Smooth muscle cell (in vitro differentiated cells): Measurements from ENCODE around the gene BTG4. TPM values are rescaled to one million over a fixed set of nuclear protein-coding genes. Genes with fewer than 3 reads are reported as not detected.

Source experiments
- DNase-seq: peaks from one replicate; lab custom pipeline; 2025; ENCODE audit not compliant: unreplicated experiment; lab: John Stamatoyannopoulos, UW
- H2AFZ ChIP-seq: fragments of 200-600 bp; sonication (generic); 2 replicates; pipeline ENCODE4 v1.6.0; 2016; ENCODE audit warnings: antibody characterized with exemption, low read depth, mild to moderate bottlenecking
- H3F3A ChIP-seq: fragments of 200-600 bp; sonication (generic); 2 replicates; pipeline ENCODE4 v1.6.0; 2017; ENCODE audit warnings: antibody characterized with exemption, low read depth
- H3K27ac ChIP-seq: fragments of 200-600 bp; sonication (generic); 2 replicates; pipeline ENCODE4 v1.5.1; 2016; ENCODE audit warnings: low read depth, mild to moderate bottlenecking
- H3K27me3 ChIP-seq: fragments of 200-600 bp; sonication (generic); 2 replicates; pipeline ENCODE4 v1.6.1; 2016; ENCODE audit warnings: low read depth, mild to moderate bottlenecking
- H3K36me3 ChIP-seq: fragments of 200-600 bp; sonication (generic); 2 replicates; pipeline ENCODE4 v1.5.1; 2016; ENCODE audit warnings: low read depth
- H3K4me1 ChIP-seq: fragments of 200-600 bp; sonication (generic); 2 replicates; pipeline ENCODE4 v1.5.1; 2016; ENCODE audit warnings: low read depth
- H3K4me2 ChIP-seq: fragments of 200-600 bp; sonication (generic); 2 replicates; pipeline ENCODE4 v1.6.0; 2016; ENCODE audit warnings: mild to moderate bottlenecking
- H3K4me3 ChIP-seq: fragments of 200-600 bp; sonication (generic); 2 replicates; pipeline ENCODE4 v1.5.1; 2016; ENCODE audit warnings: mild to moderate bottlenecking
- H3K79me2 ChIP-seq: fragments of 200-600 bp; sonication (generic); 2 replicates; pipeline ENCODE4 v1.6.0; 2016; ENCODE audit warnings: low read depth, mild to moderate bottlenecking
- H3K9ac ChIP-seq: fragments of 200-600 bp; sonication (generic); 2 replicates; pipeline ENCODE4 v1.6.0; 2016; ENCODE audit warnings: low read depth
- H3K9me3 ChIP-seq: fragments of 200-600 bp; sonication (generic); replicated peaks from 2 replicates; pipeline ENCODE4 v1.5.1; 2016; ENCODE audit warnings: low read depth
- H4K20me1 ChIP-seq: fragments of 200-600 bp; sonication (generic); 2 replicates; pipeline ENCODE4 v1.6.0; 2016; ENCODE audit warnings: low read depth
- WGBS: methylation state at CpG from one replicate; pipeline ENCODE4 v1.1.7; 2016; ENCODE audit warnings: low lambda C conversion rate; 5-methylcytosine and 5-hydroxymethylcytosine counted together
- polyA plus RNA-seq: library from polyadenylated mRNA; unstranded; fragments of >200 nt; fragmentation: Nextera tagmentation; extraction: Ambion mirVana; gene quantifications from 2 replicates; pipeline ENCODE4 v1.2.1, GENCODE V29; 2016
- total RNA-seq: library from RNA; depleted of rRNA; stranded (reverse); fragments of >200 nt; gene quantifications from 2 replicates; pipeline ENCODE4 v1.2.3, GENCODE V29; 2014
- TF ChIP-seq, protein P1 (sequence below): fragments of 200-600 bp; sonication (generic); IDR thresholded peaks from 2 replicates; pipeline ENCODE4 v1.5.1; 2017; ENCODE audit warnings: borderline replicate concordance, mild to moderate bottlenecking, antibody characterized with exemption; ENCODE audit not compliant: insufficient read depth, poor library complexity, severe bottlenecking

The BTG4 gene
- total and polyA plus RNA-seq, 2 experiments from 2014 or later, result 0.21 TPM; not detected in 1

DNA sequence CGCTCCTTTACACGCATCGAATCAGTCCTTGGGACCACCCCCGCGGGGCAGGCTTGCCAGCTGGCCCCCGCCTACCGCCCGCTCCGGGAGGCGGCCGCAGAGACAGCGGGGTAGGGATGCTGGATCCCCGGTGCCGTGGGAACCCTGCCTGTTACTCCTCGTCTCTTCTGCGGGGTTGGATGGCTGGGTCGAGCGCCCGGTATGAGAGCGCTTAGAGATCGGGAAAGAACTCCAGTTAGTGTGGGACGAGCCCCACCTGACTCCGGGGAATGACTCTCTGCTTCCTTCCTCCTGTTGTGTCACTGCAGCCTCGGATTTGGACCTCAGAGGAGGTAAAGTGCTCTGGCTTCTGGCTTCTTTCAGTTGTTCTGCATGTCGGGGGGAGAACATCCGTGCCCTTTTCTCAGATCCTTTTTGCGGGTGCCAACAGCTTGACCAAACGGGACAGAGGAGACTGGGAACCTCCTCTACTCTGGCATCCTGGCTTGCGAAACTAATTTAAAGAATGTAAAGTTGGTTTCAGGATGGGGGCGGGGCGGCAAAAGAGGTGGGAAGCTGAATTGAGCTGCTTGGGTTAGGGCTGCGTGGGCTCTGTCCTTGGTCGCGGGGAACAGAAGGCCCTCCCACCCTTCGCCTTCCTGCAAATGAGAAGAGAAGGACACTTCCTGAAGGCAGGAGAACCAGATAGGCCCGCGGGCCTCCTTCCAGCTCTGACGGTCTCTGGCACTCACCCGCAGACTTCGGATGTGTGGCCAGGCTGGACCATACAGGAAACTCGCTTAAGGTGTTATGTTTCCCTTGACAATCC, 29.3 kb upstream of the BTG4 start:
- Histone ChIP-seq H3F3A (no peaks in the 10 kb centered on the region), H3K27ac (peak overlapping the region; percentile 66), H2AFZ (peak overlapping the region; percentile 94), H3K4me2 (peak overlapping the region; percentile 93), H3K4me1 (peaks cover 18% of the 10 kb centered on the region), H3K79me2 (no peaks in the 10 kb centered on the region), H3K36me3 (peaks cover 7% of the 10 kb centered on the region), H3K4me3 (peak overlapping the region; percentile 65), H3K27me3 (no peaks in the 10 kb centered on the region), H4K20me1 (peaks cover 22% of the 10 kb centered on the region), H3K9ac (peak overlapping the region; percentile 63), H3K9me3 (no peaks in the 10 kb centered on the region)
- WGBS, result 3% methylated on average over 41 of the region's 41 CpGs
- peak; percentile 40 for DNase-seq
- TF ChIP-seq, protein P1, sequence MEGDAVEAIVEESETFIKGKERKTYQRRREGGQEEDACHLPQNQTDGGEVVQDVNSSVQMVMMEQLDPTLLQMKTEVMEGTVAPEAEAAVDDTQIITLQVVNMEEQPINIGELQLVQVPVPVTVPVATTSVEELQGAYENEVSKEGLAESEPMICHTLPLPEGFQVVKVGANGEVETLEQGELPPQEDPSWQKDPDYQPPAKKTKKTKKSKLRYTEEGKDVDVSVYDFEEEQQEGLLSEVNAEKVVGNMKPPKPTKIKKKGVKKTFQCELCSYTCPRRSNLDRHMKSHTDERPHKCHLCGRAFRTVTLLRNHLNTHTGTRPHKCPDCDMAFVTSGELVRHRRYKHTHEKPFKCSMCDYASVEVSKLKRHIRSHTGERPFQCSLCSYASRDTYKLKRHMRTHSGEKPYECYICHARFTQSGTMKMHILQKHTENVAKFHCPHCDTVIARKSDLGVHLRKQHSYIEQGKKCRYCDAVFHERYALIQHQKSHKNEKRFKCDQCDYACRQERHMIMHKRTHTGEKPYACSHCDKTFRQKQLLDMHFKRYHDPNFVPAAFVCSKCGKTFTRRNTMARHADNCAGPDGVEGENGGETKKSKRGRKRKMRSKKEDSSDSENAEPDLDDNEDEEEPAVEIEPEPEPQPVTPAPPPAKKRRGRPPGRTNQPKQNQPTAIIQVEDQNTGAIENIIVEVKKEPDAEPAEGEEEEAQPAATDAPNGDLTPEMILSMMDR, result no peak

DNA sequence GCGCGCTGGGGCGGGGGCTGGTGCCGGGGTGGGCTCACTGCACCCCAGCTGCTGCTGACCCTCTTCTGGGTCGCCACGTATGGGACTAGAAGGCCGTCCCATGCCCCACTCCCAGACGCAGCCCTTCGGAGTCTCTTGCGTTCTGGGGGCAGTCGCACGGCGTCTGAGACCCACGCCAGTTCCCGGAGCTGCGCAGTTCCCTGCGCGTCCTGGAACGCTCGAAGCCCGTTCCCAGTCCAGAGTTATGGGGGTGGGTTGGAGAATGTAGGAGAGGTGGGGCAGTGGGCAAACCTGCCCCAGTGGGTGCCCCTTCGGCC, 28.7 kb upstream of the BTG4 start:
- DNase-seq, result no peak
- WGBS, result 1% methylated on average over 21 of the region's 22 CpGs
- TF ChIP-seq, protein P1, result no peak

DNA sequence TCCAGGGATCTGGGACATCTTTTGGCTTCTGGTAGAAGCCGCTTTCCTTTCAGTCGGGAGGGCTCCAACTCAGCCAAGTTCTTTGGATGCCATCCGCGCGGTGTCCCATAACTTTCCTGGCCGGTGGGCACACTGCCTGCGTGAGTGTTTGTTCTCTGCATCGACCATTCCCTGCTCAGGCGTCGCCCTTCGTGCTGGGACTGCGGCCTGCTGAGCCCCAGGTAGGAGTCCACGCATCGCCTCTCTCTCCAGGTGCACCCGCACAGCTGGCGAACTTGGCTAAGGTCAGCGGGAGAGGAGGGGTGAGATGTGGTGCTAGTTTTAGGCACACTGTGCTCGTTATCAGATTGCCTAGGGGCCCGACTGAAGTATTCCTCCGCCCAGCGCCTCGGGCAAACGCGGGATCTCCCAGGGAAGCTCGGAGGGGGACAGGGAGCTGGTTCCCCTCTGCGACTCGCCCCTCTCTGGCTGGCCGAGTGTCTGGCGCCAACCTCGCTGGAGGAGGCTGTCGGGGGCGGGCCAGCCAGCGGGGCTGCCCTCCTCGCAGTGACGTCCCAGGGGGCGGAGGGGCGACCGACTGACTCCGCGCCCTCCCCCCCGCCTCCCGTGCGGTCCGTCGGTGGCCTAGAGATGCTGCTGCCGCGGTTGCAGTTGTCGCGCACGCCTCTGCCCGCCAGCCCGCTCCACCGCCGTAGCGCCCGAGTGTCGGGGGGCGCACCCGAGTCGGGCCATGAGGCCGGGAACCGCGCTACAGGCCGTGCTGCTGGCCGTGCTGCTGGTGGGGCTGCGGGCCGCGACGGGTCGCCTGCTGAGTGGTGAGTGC, 28.1 kb upstream of the BTG4 start, which contains the start of gene LAYN:
TSS of gene LAYN (plus strand) at position 607 of the 823 bp plus-strand sequence. CDS start at position 731, 124 bp downstream.
- Histone ChIP-seq H3K9ac (peak within 1 kb of the TSS; percentile 63), H3K4me2 (peak within 1 kb of the TSS; percentile 93), H3K9me3 (no peaks in the 10 kb centered on the region), H3K4me1 (peaks cover 18% of the 10 kb centered on the region), H4K20me1 (peaks cover 20% of the 10 kb centered on the region), H3K4me3 (peak within 1 kb of the TSS; percentile 65), H3K27me3 (no peaks in the 10 kb centered on the region), H3K79me2 (no peaks in the 10 kb centered on the region), H3K36me3 (no peaks in the 10 kb centered on the region), H2AFZ (peak within 1 kb of the TSS; percentile 94), H3K27ac (peak within 1 kb of the TSS; percentile 66), H3F3A (no peaks in the 10 kb centered on the region)
- 5% methylated on average over 45 of the region's 70 CpGs for WGBS
- DNase-seq, result peak; percentile 40
- TF ChIP-seq, protein P1, result no peak

More for the DNA sequence above, 28.7 kb upstream of the BTG4 start:
- Histone ChIP-seq H3K4me1 (peaks cover 18% of the 10 kb centered on the region), H3K4me3 (peak overlapping the region; percentile 65), H3K27ac (peak overlapping the region; percentile 66), H3K79me2 (no peaks in the 10 kb centered on the region), H2AFZ (peak overlapping the region; percentile 94), H3K4me2 (peak overlapping the region; percentile 93), H4K20me1 (peaks cover 20% of the 10 kb centered on the region), H3K27me3 (no peaks in the 10 kb centered on the region), H3K36me3 (peaks cover 5% of the 10 kb centered on the region), H3K9ac (peak overlapping the region; percentile 63), H3F3A (no peaks in the 10 kb centered on the region), H3K9me3 (no peaks in the 10 kb centered on the region)
